Transverse colon (tissue), 3 donors: Measurements from ENCODE around the gene VTI1A.

Experiments used
- EP300 ChIP-seq: sonication (generic); formaldehyde crosslinking; IDR thresholded peaks from one replicate; pipeline ENCODE4 v1.6.1; 2017; ENCODE audit warnings: antibody characterized with exemption, low read depth
- POLR2A ChIP-seq: fragments of 450-650 bp; IDR thresholded peaks from one replicate; pipeline ENCODE4 v1.6.1; 2016; ENCODE audit warnings: antibody characterized with exemption, mild to moderate bottlenecking, moderate library complexity
- TF ChIP-seq, protein P1 (sequence below), 5 experiments: fragments of 200-600 bp in 3 of 5; fragments of 450-650 bp in 2 of 5; sonication (generic) in 3 of 5; IDR thresholded peaks; 1 replicate in 2 of 5; 2 replicates in 3 of 5; pipeline ENCODE4 v1.5.1; 2016 to 2017; ENCODE audit warnings: antibody characterized with exemption in 5 of 5, inconsistent platforms in 3 of 5, mild to moderate bottlenecking in 2 of 5, moderate library complexity in 1 of 5

DNA sequence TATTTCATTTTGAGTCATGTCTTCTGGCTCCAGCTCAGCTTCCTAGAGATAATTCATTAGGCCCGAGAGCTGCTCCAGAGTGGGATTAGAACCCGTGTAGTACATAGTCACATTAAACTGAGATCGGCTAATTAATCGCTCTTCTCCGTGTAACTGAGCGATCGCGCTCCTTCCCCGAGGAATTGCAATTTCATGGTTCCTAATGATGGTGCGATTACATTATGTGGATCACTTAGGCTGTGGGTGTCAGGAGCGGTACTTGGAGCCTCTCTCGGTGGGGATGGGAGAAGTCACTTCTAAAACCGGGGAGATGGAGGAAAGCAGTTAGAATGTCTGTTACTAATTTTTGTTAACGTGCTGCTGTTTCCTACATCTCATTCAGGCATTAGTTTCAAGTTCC is 380.1 kb downstream of the VTI1A start:
- TF ChIP-seq, protein P1, sequence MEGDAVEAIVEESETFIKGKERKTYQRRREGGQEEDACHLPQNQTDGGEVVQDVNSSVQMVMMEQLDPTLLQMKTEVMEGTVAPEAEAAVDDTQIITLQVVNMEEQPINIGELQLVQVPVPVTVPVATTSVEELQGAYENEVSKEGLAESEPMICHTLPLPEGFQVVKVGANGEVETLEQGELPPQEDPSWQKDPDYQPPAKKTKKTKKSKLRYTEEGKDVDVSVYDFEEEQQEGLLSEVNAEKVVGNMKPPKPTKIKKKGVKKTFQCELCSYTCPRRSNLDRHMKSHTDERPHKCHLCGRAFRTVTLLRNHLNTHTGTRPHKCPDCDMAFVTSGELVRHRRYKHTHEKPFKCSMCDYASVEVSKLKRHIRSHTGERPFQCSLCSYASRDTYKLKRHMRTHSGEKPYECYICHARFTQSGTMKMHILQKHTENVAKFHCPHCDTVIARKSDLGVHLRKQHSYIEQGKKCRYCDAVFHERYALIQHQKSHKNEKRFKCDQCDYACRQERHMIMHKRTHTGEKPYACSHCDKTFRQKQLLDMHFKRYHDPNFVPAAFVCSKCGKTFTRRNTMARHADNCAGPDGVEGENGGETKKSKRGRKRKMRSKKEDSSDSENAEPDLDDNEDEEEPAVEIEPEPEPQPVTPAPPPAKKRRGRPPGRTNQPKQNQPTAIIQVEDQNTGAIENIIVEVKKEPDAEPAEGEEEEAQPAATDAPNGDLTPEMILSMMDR (IDR thresholded peaks at IDR 0.05): no peak
- no peak for TF ChIP-seq EP300
- no peak for TF ChIP-seq POLR2A
